MM.1S (cell line): Measurements from ENCODE around the gene WDFY2.

Experiments
- CTCF ChIP-seq: fragments of 300-600 bp; sonication (generic); IDR thresholded peaks from 2 replicates; pipeline ENCODE4 v1.5.1; 2016; ENCODE audit warnings: antibody characterized with exemption, low read length, mixed read lengths
- EZH2 ChIP-seq: fragments of 300-600 bp; sonication (generic); optimal IDR thresholded peaks from 2 replicates; pipeline ENCODE3; 2017; ENCODE audit warnings: low read depth, mild to moderate bottlenecking, antibody characterized with exemption, low read length, mixed read lengths

GRCh38 chr13:51738226-51738905 is 154.1 kb downstream of the WDFY2 start:
- TF ChIP-seq CTCF (no peak), EZH2 (no peak)
